ENCODE data around the gene SLC22A14. TPM values are rescaled to one million over a fixed set of nuclear protein-coding genes. Genes with fewer than 3 reads are reported as not detected.
"Not testable (repeated sequence)": the region's sequence is repeated elsewhere in the genome, so short reads cannot be mapped to it uniquely, and the experiment has no call there.

SLC22A14 gene
- total RNA-seq, 4 donors from 2014 or later: 5.0 TPM; not detected in 3

GRCh38 chr3:38276917-38277630, 5.0 kb upstream of the SLC22A14 start:
- no peaks in the 10 kb centered on the region for H3K9me3 ChIP-seq
- peaks cover 0 to 6% (median 0%) of the 10 kb centered on the region in 3 donors for H3K36me3 ChIP-seq
- no peak overlapping the region for H3K27ac ChIP-seq
- TF ChIP-seq CTCF (IDR thresholded peaks at IDR 0.05) (no peak), POLR2A (IDR thresholded peaks at IDR 0.05) (no peak)
- H3K4me3 ChIP-seq: no peak overlapping the region
- DNase-seq: no peak
- no peaks in the 10 kb centered on the region for H3K27me3 ChIP-seq
- H3K4me1 ChIP-seq: no peaks in the 10 kb centered on the region

- Histone ChIP-seq H3K36me3 (peaks cover 0 to 6% (median 0%) of the 10 kb centered on the region in 3 donors), H3K27ac (no peak overlapping the region), H3K27me3 (no peaks in the 10 kb centered on the region), H3K4me3 (no peak overlapping the region), H3K4me1 (no peaks in the 10 kb centered on the region), H3K9me3 (no peaks in the 10 kb centered on the region)
- no peak for TF ChIP-seq CTCF (IDR thresholded peaks at IDR 0.05)
- no peak for TF ChIP-seq POLR2A (IDR thresholded peaks at IDR 0.05)
- no peak for DNase-seq
Observed at GRCh38 chr3:38278841-38279240, 3.3 kb upstream of the SLC22A14 start.

- Histone ChIP-seq H3K27me3 (no peaks in the 10 kb centered on the region), H3K27ac (no peak overlapping the region), H3K4me1 (no peaks in the 10 kb centered on the region), H3K4me3 (no peak overlapping the region), H3K9me3 (no peaks in the 10 kb centered on the region), H3K36me3 (no peaks in the 10 kb centered on the region)
- TF ChIP-seq CTCF (IDR thresholded peaks at IDR 0.05) (no peak), POLR2A (IDR thresholded peaks at IDR 0.05) (no peak)
- no peak for DNase-seq
Observed at GRCh38 chr3:38283810-38284755, 2.0 kb downstream of the SLC22A14 start.

GRCh38 chr3:38284756-38285150, 2.7 kb downstream of the SLC22A14 start:
- no peak for DNase-seq
- Histone ChIP-seq H3K27ac (no peak overlapping the region), H3K4me3 (no peak overlapping the region), H3K9me3 (no peaks in the 10 kb centered on the region), H3K4me1 (no peaks in the 10 kb centered on the region), H3K36me3 (no peaks in the 10 kb centered on the region), H3K27me3 (no peaks in the 10 kb centered on the region)
- TF ChIP-seq POLR2A (IDR thresholded peaks at IDR 0.05): no peak
- TF ChIP-seq CTCF (IDR thresholded peaks at IDR 0.05): no peak

GRCh38 chr3:38289286-38290217, 7.5 kb downstream of the SLC22A14 start:
- H3K4me3 ChIP-seq, H3K27me3 ChIP-seq, H3K27ac ChIP-seq, H3K4me1 ChIP-seq, DNase-seq, H3K36me3 ChIP-seq, H3K9me3 ChIP-seq: not testable (repeated sequence)

- H3K4me1 ChIP-seq, H3K9me3 ChIP-seq, H3K27ac ChIP-seq, H3K4me3 ChIP-seq, DNase-seq, H3K36me3 ChIP-seq, H3K27me3 ChIP-seq: not testable (repeated sequence)
Observed at GRCh38 chr3:38297053-38297452, 15.0 kb downstream of the SLC22A14 start.

All from Peyer's patch (tissue), 4 donors.